Measurements from ENCODE around the gene ZNF19. TPM values are rescaled to one million over a fixed set of nuclear protein-coding genes. Genes with fewer than 3 reads are reported as not detected.

Gene ZNF19
- total RNA-seq, 1 donor from 2014 or later: 17.1 TPM

- no peak overlapping the region for H3K4me3 Mint-ChIP-seq (ENCODE audit: low read depth)
- DNase-seq (ENCODE audit: low spot score, unreplicated experiment): no peak
- no peak for TF ChIP-seq CTCF (IDR thresholded peaks at IDR 0.05; ENCODE audit: unreplicated experiment)
- no peaks in the 10 kb centered on the region for H3K9me3 Mint-ChIP-seq (ENCODE audit: low read depth)
- H3K27ac Mint-ChIP-seq: no peak overlapping the region
- no peaks in the 10 kb centered on the region for H3K4me1 Mint-ChIP-seq (ENCODE audit: low read depth)
- peaks cover 14% of the 10 kb centered on the region for H3K36me3 Mint-ChIP-seq (ENCODE audit: insufficient read depth)
- H3K27me3 Mint-ChIP-seq: no peaks in the 10 kb centered on the region
Observed at GRCh38 chr16:71472051-71472450, 17.1 kb downstream of the ZNF19 start.

- no peak for TF ChIP-seq CTCF (IDR thresholded peaks at IDR 0.05; ENCODE audit: unreplicated experiment)
- Mint-ChIP-seq H3K27ac (no peak overlapping the region), H3K4me3 (ENCODE audit: low read depth) (no peak overlapping the region), H3K9me3 (ENCODE audit: low read depth) (no peaks in the 10 kb centered on the region), H3K36me3 (ENCODE audit: insufficient read depth) (no peaks in the 10 kb centered on the region), H3K4me1 (ENCODE audit: low read depth) (peaks cover 3% of the 10 kb centered on the region), H3K27me3 (no peaks in the 10 kb centered on the region)
- DNase-seq (ENCODE audit: low spot score, unreplicated experiment): peak; percentile 37
Observed at GRCh38 chr16:71467810-71468209, 21.3 kb downstream of the ZNF19 start.

GRCh38 chr16:71464231-71464630 is 24.9 kb downstream of the ZNF19 start:
- no peak for TF ChIP-seq CTCF (IDR thresholded peaks at IDR 0.05; ENCODE audit: unreplicated experiment)
- Mint-ChIP-seq H3K4me3 (ENCODE audit: low read depth) (no peak overlapping the region), H3K36me3 (ENCODE audit: insufficient read depth) (no peaks in the 10 kb centered on the region), H3K4me1 (ENCODE audit: low read depth) (peaks cover 12% of the 10 kb centered on the region), H3K27me3 (no peaks in the 10 kb centered on the region), H3K9me3 (ENCODE audit: low read depth) (no peaks in the 10 kb centered on the region), H3K27ac (no peak overlapping the region)
- no peak for DNase-seq (ENCODE audit: low spot score, unreplicated experiment)

- Mint-ChIP-seq H3K4me3 (ENCODE audit: low read depth) (peak within 1 kb of the TSS; percentile 93), H3K4me1 (ENCODE audit: low read depth) (peaks cover 12% of the 10 kb centered on the region), H3K9me3 (ENCODE audit: low read depth) (no peaks in the 10 kb centered on the region), H3K27me3 (no peaks in the 10 kb centered on the region), H3K36me3 (ENCODE audit: insufficient read depth) (no peaks in the 10 kb centered on the region), H3K27ac (peak within 1 kb of the TSS; percentile 57)
- TF ChIP-seq CTCF (IDR thresholded peaks at IDR 0.05; ENCODE audit: unreplicated experiment): no peak
- DNase-seq (ENCODE audit: low spot score, unreplicated experiment): peak; percentile 71
Observed at GRCh38 chr16:71461686-71462648, 27.2 kb downstream of the ZNF19 start, which contains the start of gene ZNF23. Gene ZNF23, minus strand, starts transcription at chr16:71462247. Its CDS starts 5,451 bp downstream, at chr16:71456796.

- H3K4me1 Mint-ChIP-seq (ENCODE audit: low read depth): peaks cover 12% of the 10 kb centered on the region
- H3K4me3 Mint-ChIP-seq (ENCODE audit: low read depth): peak overlapping the region; percentile 93
- no peaks in the 10 kb centered on the region for H3K9me3 Mint-ChIP-seq (ENCODE audit: low read depth)
- H3K27ac Mint-ChIP-seq: no peak overlapping the region
- H3K36me3 Mint-ChIP-seq (ENCODE audit: insufficient read depth): peaks cover 4% of the 10 kb centered on the region
- no peaks in the 10 kb centered on the region for H3K27me3 Mint-ChIP-seq
- no peak for TF ChIP-seq CTCF (IDR thresholded peaks at IDR 0.05; ENCODE audit: unreplicated experiment)
- no peak for DNase-seq (ENCODE audit: low spot score, unreplicated experiment)
Observed at GRCh38 chr16:71460941-71461340, 28.2 kb downstream of the ZNF19 start.
